ENCODE measurements around the gene FRMD4B.

FRMD4B gene

DNA sequence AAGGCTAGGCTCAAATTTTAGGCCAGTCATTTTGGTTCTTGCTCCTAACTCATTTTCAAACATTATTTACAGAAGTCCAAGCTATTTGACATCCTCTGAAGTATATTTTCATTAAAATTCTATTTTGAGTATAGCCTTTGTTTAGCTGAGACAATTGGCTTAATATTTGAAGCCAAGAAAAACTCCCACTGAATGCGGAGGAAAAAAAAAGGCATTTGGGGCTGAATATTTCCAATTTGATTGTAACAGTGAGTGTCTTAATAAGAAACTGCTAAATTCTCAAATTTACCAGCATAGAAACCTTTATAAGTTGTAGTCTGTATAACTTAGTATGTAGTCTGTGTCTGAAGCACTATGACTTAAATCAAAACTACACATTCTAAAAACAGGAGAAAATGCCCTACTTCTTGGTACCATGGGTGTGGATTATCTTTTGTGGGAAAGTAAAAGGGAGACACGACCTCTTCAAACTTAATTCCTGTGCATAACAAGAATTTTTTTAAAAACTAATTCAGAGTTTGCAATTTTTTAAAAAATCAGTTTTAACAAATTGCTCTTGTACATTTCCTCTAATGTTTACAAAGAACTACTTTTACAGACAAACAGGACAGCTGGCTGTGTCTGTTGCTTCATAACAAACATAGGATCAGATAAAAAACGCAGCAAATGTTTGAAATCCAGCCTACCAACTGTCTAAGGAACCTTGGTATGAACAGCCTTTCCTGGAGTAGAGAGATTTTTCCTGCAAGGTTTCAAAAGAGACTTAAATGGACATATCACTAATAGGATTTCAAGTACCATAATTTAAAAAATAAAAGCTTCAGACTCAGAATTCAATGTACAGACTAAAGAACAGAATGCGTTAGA is 210.8 kb downstream of the FRMD4B start:
- peak; percentile 41 for DNase-seq (ENCODE audit: low read depth)

DNA sequence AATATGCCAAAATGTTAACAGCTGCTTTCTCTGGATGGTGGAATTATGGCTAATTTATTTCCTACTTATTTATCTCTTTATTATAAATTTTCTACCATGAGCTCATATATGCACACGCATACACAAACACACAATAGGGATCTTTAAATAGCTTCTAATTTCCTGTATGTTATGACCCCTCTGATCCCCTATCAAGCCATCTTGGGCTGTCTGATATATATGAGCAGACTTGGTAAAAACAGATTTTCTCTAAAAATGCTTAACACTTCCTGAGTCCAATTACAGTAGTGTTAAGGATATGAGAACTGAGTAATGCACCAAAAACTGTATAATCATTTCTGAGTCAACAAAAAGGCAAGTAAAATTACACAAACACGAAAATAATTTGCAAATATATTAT is 211.4 kb downstream of the FRMD4B start:
- DNase-seq (ENCODE audit: low read depth) = no peak

GRCh38 chr3:69172058-69172457 is 213.8 kb downstream of the FRMD4B start:
- no peak for DNase-seq (ENCODE audit: low read depth)

- no peak for DNase-seq (ENCODE audit: low read depth)
Observed at GRCh38 chr3:69166446-69166845, 219.4 kb downstream of the FRMD4B start.

DNA sequence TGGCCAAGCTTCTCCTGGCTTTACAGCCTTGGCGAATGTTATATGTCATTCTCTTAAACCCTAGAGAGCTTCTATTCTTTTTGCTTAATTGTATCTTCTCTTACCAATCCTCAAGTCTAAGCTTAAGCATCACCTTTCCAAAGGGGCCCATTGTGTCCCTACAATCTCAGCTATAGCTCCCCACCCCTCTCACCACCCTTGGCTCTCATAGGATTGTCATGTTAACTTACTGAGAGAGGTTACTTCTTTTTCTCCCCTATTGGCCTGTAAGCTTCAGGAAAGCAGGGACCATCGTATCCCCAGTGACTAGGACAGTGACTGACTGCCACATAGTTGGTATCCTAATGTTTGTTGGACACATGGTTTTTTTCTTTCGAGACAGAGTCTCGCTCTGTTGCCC is 220.1 kb downstream of the FRMD4B start:
- no peak for DNase-seq (ENCODE audit: low read depth)

GRCh38 chr3:69164296-69164695 is 221.6 kb downstream of the FRMD4B start:
- no peak for DNase-seq (ENCODE audit: low read depth)

GRCh38 chr3:69162308-69162980 is 223.4 kb downstream of the FRMD4B start:
- no peak for DNase-seq (ENCODE audit: low read depth)

- DNase-seq (ENCODE audit: low read depth) = peak; percentile 44
Observed at GRCh38 chr3:69161587-69162307, 224.1 kb downstream of the FRMD4B start.

GRCh38 chr3:69160525-69160924 is 225.4 kb downstream of the FRMD4B start:
- DNase-seq (ENCODE audit: low read depth) = no peak

GRCh38 chr3:69160107-69160506 is 225.8 kb downstream of the FRMD4B start:
- DNase-seq (ENCODE audit: low read depth) = no peak

DNA sequence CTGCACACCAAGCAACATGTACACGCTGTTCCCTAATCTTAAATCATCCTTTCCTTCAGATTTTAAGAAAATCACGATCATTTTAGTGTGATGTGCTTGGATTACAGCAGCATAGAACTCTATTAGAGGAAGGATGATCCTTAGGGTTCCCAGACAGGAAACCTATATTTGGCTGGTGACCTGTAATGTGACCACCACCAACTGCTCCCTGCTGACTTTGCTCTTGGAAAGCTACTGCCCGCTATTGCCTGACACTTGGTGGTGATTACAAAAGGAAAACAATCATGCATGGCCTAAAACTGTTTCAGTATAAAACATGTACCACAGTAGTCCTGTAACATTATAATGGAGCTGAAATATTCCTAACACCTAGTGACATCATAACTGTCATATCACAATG is 236.3 kb downstream of the FRMD4B start:
- no peak for DNase-seq (ENCODE audit: low read depth)

DNA sequence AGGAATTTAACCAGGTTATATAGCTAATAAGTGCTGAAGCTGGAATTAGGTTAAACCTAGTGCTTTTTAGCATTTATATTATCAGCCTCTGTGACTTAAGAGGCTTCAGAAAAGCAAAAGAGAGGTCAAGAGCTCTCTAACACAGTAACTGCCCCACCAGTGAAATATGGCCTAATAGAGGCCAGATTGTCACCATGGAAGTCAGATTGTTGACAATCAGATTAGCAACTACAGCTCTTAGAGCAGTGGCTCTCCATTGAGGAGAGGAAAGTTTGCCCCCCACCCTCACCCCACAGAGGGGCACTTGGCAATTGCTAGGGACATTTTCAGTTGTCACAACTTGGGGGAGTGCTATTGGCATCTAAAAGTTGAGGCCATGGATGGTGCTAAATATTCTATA is 240.2 kb downstream of the FRMD4B start:
- DNase-seq (ENCODE audit: low read depth) = no peak

DNA sequence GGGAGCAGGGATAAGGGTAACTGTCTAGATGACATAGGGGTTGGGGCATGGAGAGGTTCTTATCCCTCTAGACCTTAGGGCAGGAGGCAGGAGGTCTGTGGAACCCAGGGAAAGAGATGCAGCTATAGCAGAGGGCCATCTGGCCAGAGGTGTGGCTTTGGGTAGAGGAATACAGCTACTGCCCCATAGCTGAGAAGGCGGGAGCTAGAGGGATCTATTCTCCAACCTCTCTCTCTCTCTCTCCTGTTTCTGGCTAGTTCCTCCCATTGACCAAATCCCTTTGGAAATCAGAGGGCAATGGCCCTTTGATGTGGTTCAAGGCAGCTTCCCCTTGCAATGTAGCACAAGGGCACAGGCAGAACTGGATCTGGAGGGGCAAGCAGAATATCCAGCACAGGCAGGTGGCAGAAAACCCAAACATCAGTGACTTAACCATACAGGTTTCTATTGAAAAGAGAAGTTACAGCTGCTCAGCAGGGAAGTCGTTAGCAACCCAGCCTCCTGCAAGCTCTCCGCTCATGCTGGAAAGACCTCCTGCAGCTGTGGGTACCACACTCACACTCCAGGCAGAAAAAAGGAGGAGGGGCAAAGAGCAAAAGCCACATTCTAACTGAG is 241.2 kb downstream of the FRMD4B start:
- no peak for DNase-seq (ENCODE audit: low read depth)

DNA sequence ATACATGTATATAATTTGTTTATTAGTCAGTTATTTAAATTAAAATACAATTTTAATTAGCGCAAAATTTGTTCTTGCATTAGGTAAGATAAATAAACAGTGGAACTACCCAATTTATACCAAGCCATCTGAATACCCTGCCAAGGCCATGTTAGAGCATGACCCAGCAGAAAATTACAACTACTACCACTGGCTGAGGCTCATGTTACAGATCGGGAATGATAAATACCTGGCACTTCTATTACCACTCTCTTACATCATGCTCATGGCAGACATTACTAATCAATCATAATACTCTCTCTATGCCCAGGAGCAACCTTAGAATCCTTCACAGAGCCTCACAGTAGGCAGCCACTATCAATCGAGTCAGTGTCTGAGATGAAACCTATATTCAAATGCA is 242.3 kb downstream of the FRMD4B start:
- no peak for DNase-seq (ENCODE audit: low read depth)

GRCh38 chr3:69142797-69143454 is 243.0 kb downstream of the FRMD4B start:
- DNase-seq (ENCODE audit: low read depth) = no peak

- DNase-seq (ENCODE audit: low read depth) = no peak
Observed at GRCh38 chr3:69142090-69142489, 243.8 kb downstream of the FRMD4B start.

- no peak for DNase-seq (ENCODE audit: low read depth)
Observed at GRCh38 chr3:69141313-69141712, 244.6 kb downstream of the FRMD4B start.

- no peak for DNase-seq (ENCODE audit: low read depth)
Observed at GRCh38 chr3:69137412-69137811, 248.5 kb downstream of the FRMD4B start.

- no peak for DNase-seq (ENCODE audit: low read depth)
Observed at GRCh38 chr3:69137005-69137404, 248.9 kb downstream of the FRMD4B start.

DNA sequence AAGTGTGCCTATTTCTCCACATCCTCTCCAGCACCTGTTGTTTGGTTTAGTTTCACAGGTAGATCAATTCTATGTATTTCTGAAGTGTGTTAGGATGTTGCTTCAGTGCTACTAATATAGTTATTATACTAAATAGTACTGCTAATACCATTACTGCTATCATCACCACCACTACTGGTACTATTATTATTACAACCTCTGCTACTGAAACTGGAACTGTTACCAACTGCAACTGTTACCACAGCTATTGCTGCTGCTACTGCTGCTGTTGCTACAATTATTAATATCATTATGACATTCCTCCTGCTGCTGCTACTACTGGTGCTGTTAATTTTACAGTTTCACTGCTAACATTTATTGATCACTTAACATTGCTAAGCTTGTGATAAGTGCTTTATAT is 255.2 kb downstream of the FRMD4B start:
- no peak for DNase-seq (ENCODE audit: low read depth)

DNA sequence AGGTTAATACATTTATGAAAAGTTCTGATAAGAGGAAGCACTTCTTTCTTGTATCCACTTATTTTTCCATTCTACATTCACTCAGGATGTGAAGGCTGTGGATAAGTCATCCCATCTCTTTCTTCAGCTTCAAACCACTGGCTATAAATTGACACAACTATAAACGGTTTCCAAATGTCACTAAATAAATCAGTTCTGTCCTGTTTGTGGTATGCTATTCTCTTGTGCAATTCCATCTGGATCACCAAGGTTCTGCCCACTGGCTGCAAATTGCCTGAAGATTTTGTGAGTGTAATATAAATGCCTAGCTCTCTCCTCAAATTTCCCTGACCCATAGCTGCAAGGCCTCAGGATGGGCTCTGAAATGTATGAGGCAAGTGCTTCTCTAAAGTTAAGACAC is 256.4 kb downstream of the FRMD4B start:
- peak; percentile 69 for DNase-seq (ENCODE audit: low read depth)

- no peak for DNase-seq (ENCODE audit: low read depth)
Observed at GRCh38 chr3:69128509-69128908, 257.4 kb downstream of the FRMD4B start.
